SJCRH30 (cell line): ENCODE measurements around the gene ASB10. TPM values are rescaled to one million over a fixed set of nuclear protein-coding genes. Genes with fewer than 3 reads are reported as not detected.

Experiments
- DNase-seq, 2 experiments: peaks; one replicate each; pipeline ENCODE4 v3.0.0-alpha.2; 2015 to 2020
- H3K27ac ChIP-seq: fragments of 250-450 bp; sonication (Bioruptor Pico); 2 replicates; pipeline ENCODE4 v1.5.1; 2020; ENCODE audit warnings: mild to moderate bottlenecking, moderate library complexity
- H3K27me3 ChIP-seq: fragments of 250-450 bp; sonication (Bioruptor Pico); 2 replicates; pipeline ENCODE4 v1.5.1; 2020; ENCODE audit warnings: mild to moderate bottlenecking, moderate library complexity
- H3K36me3 ChIP-seq: fragments of 250-450 bp; sonication (Bioruptor Pico); 2 replicates; pipeline ENCODE4 v1.5.1; 2020; ENCODE audit warnings: mild to moderate bottlenecking, moderate library complexity
- H3K4me1 ChIP-seq: fragments of 250-450 bp; sonication (Bioruptor Pico); 2 replicates; pipeline ENCODE4 v1.5.1; 2020; ENCODE audit warnings: mild to moderate bottlenecking, moderate library complexity
- H3K4me3 ChIP-seq: fragments of 250-450 bp; sonication (Bioruptor Pico); 2 replicates; pipeline ENCODE4 v1.5.1; 2020; ENCODE audit warnings: mild to moderate bottlenecking, moderate library complexity
- H3K9me3 ChIP-seq: fragments of 250-450 bp; sonication (Bioruptor Pico); replicated peaks from 2 replicates; pipeline ENCODE4 v1.5.1; 2020; ENCODE audit warnings: mild to moderate bottlenecking, moderate library complexity
- total RNA-seq: library from RNA; depleted of rRNA; stranded (reverse); fragments of >200 nt; shearing (Covaris generic); gene quantifications from 2 replicates; pipeline ENCODE4 v1.2.3, GENCODE V29; 2014

ASB10 gene
- total RNA-seq, 1 experiment from 2014 or later: not detected

- Histone ChIP-seq H3K4me1 (no peaks in the 10 kb centered on the region), H3K27ac (no peak overlapping the region), H3K4me3 (no peak overlapping the region), H3K36me3 (peaks cover 18% of the 10 kb centered on the region), H3K27me3 (no peaks in the 10 kb centered on the region), H3K9me3 (no peaks in the 10 kb centered on the region)
- no peak for DNase-seq
Measured at GRCh38 chr7:151141855-151142685, 45.0 kb downstream of the ASB10 start.

- peaks cover 18% of the 10 kb centered on the region for H3K36me3 ChIP-seq
Measured at GRCh38 chr7:151141311-151141854, 45.7 kb downstream of the ASB10 start.

GRCh38 chr7:151140826-151141225, 46.2 kb downstream of the ASB10 start:
- H3K36me3 ChIP-seq: peaks cover 20% of the 10 kb centered on the region
- H3K9me3 ChIP-seq: no peaks in the 10 kb centered on the region
- no peaks in the 10 kb centered on the region for H3K4me1 ChIP-seq
- no peak for DNase-seq
- no peak overlapping the region for H3K27ac ChIP-seq
- H3K27me3 ChIP-seq: no peaks in the 10 kb centered on the region
- H3K4me3 ChIP-seq: no peak overlapping the region

More at GRCh38 chr7:151141311-151141854, 45.7 kb downstream of the ASB10 start:
- DNase-seq: no peak
- Histone ChIP-seq H3K27ac (no peak overlapping the region), H3K4me1 (no peaks in the 10 kb centered on the region), H3K27me3 (no peaks in the 10 kb centered on the region), H3K4me3 (no peak overlapping the region), H3K9me3 (no peaks in the 10 kb centered on the region)

GRCh38 chr7:151139791-151140190, 47.3 kb downstream of the ASB10 start:
- Histone ChIP-seq H3K36me3 (peaks cover 29% of the 10 kb centered on the region), H3K4me3 (no peak overlapping the region), H3K27me3 (no peaks in the 10 kb centered on the region), H3K9me3 (no peaks in the 10 kb centered on the region), H3K27ac (no peak overlapping the region), H3K4me1 (no peaks in the 10 kb centered on the region)
- DNase-seq: no peak

- Histone ChIP-seq H3K27ac (no peak overlapping the region), H3K4me1 (no peaks in the 10 kb centered on the region), H3K27me3 (no peaks in the 10 kb centered on the region), H3K36me3 (peaks cover 32% of the 10 kb centered on the region), H3K9me3 (no peaks in the 10 kb centered on the region), H3K4me3 (no peak overlapping the region)
- no peak for DNase-seq
Measured at GRCh38 chr7:151139071-151139790, 47.8 kb downstream of the ASB10 start.

GRCh38 chr7:151138153-151138851, 48.7 kb downstream of the ASB10 start:
- no peak for DNase-seq
- H3K4me1 ChIP-seq: no peaks in the 10 kb centered on the region
- H3K4me3 ChIP-seq: no peak overlapping the region
- H3K36me3 ChIP-seq: peaks cover 35% of the 10 kb centered on the region
- no peak overlapping the region for H3K27ac ChIP-seq
- no peaks in the 10 kb centered on the region for H3K27me3 ChIP-seq
- no peaks in the 10 kb centered on the region for H3K9me3 ChIP-seq

GRCh38 chr7:151137791-151138152, 49.3 kb downstream of the ASB10 start:
- DNase-seq: peak in 1 of 2 experiments; percentile 2
- peaks cover under 1% of the 10 kb centered on the region; the same call in 1 of the 2 replicates for H3K4me1 ChIP-seq
- H3K36me3 ChIP-seq: peaks cover 36% of the 10 kb centered on the region

GRCh38 chr7:151137076-151137675, 49.9 kb downstream of the ASB10 start:
- Histone ChIP-seq H3K4me3 (no peak overlapping the region), H3K4me1 (peaks cover 7% of the 10 kb centered on the region), H3K36me3 (peaks cover 39% of the 10 kb centered on the region), H3K27ac (no peak overlapping the region), H3K9me3 (no peaks in the 10 kb centered on the region), H3K27me3 (no peaks in the 10 kb centered on the region)
- peak in 1 of 2 experiments; percentile 13 for DNase-seq

More at GRCh38 chr7:151137791-151138152, 49.3 kb downstream of the ASB10 start:
- no peak overlapping the region for H3K4me3 ChIP-seq
- no peaks in the 10 kb centered on the region for H3K9me3 ChIP-seq
- H3K27me3 ChIP-seq: no peaks in the 10 kb centered on the region
- no peak overlapping the region for H3K27ac ChIP-seq

- no peaks in the 10 kb centered on the region for H3K9me3 ChIP-seq
- no peak for DNase-seq
- no peak overlapping the region for H3K4me3 ChIP-seq
- H3K4me1 ChIP-seq: peaks cover 15% of the 10 kb centered on the region
- H3K27me3 ChIP-seq: no peaks in the 10 kb centered on the region
- H3K27ac ChIP-seq: no peak overlapping the region
- peaks cover 33% of the 10 kb centered on the region for H3K36me3 ChIP-seq
Measured at GRCh38 chr7:151135866-151136843, 50.9 kb downstream of the ASB10 start.

GRCh38 chr7:151135525-151135845, 51.6 kb downstream of the ASB10 start:
- H3K27ac ChIP-seq: no peak overlapping the region
- H3K4me3 ChIP-seq: no peak overlapping the region
- DNase-seq: no peak
- H3K9me3 ChIP-seq: no peaks in the 10 kb centered on the region
- H3K36me3 ChIP-seq: peaks cover 37% of the 10 kb centered on the region
- no peaks in the 10 kb centered on the region for H3K27me3 ChIP-seq
- peaks cover 20% of the 10 kb centered on the region for H3K4me1 ChIP-seq

- H3K27me3 ChIP-seq: no peaks in the 10 kb centered on the region
- peaks cover 40% of the 10 kb centered on the region for H3K36me3 ChIP-seq
- no peak overlapping the region for H3K4me3 ChIP-seq
- DNase-seq: no peak
- peaks cover 20% of the 10 kb centered on the region for H3K4me1 ChIP-seq
- H3K27ac ChIP-seq: no peak overlapping the region
- no peaks in the 10 kb centered on the region for H3K9me3 ChIP-seq
Measured at GRCh38 chr7:151134743-151135524, 52.1 kb downstream of the ASB10 start.

- H3K27ac ChIP-seq: no peak overlapping the region
- no peak overlapping the region for H3K4me3 ChIP-seq
- no peak for DNase-seq
- H3K9me3 ChIP-seq: no peaks in the 10 kb centered on the region
- no peaks in the 10 kb centered on the region for H3K27me3 ChIP-seq
- H3K4me1 ChIP-seq: peaks cover 23% of the 10 kb centered on the region
- H3K36me3 ChIP-seq: peaks cover 43% of the 10 kb centered on the region
Measured at GRCh38 chr7:151133986-151134742, 52.9 kb downstream of the ASB10 start.
